ENCODE measurements around the gene GDF11. TPM values are rescaled to one million over a fixed set of nuclear protein-coding genes. Genes with fewer than 3 reads are reported as not detected.
A peak's percentile ranks its signal among the peaks of the same experiment; 100 is the strongest.

The GDF11 gene
- total RNA-seq, 8 experiments from 2014 or later = 3.6 to 35.9 (median 9.1) TPM

- 0 to 20% (median 0%) methylated on average over 2 to 8 of the region's 14 CpGs for WGBS, 10 experiments
- in situ Hi-C loops (cut with MboI; ENCODE audit: low pct_unique_long_range_greater_than_20kb in 2 of 9, low sequenced_read_pairs in 9 of 9, unreplicated experiment in 9 of 9) = loop anchor here in 5 of 9 experiments (10.0 to 25.0 kb wide), 3 partner anchors 199 to 299 kb away; partner anchors contain the start of genes DGKA (in 3 of the 5), PYM1 (in 3 of the 5) and RPS26 (in 2 of the 5)
- Histone ChIP-seq H3K4me3 (peak overlapping the region; percentile 33 to 54 (median 37)), H3K4me1 (replicated peaks in 1 of 2) (peaks cover 6 to 19% of the 10 kb centered on the region in 2 donors), H3K27ac (peak overlapping the region; percentile 76 to 84)
- ATAC-seq (replicated peaks in 6 of 8) = peak; percentile 34 to 82 (median 76)
Observed at GRCh38 chr12:55738123-55739024, 4.5 kb upstream of the GDF11 start.

GRCh38 chr12:55739025-55739378, 3.9 kb upstream of the GDF11 start:
- H3K4me3 ChIP-seq = peak overlapping the region; percentile 33 to 54 (median 37)
- in situ Hi-C loops (cut with MboI; ENCODE audit: low pct_unique_long_range_greater_than_20kb in 2 of 9, low sequenced_read_pairs in 9 of 9, unreplicated experiment in 9 of 9) = loop anchor here in 5 of 9 experiments (10.0 to 25.0 kb wide), 3 partner anchors 198 to 298 kb away; partner anchors contain the start of genes DGKA (in 3 of the 5), PYM1 (in 3 of the 5) and RPS26 (in 2 of the 5)

GRCh38 chr12:55741931-55742680, 816 bp upstream of the GDF11 start:
- WGBS, 10 experiments = 0 to 40% (median 20%) methylated on average over 1 of the region's 3 CpGs; no CpG with 5 or more reads in 5 of the 10 experiments
- in situ Hi-C loops (cut with MboI; ENCODE audit: low pct_unique_long_range_greater_than_20kb in 2 of 9, low sequenced_read_pairs in 9 of 9, unreplicated experiment in 9 of 9) = loop anchor here in 4 of 9 experiments (10.0 to 25.0 kb wide), 3 partner anchors 53 to 295 kb away; partner anchors contain the start of genes DGKA (in 3 of the 4), PYM1 (in 3 of the 4) and RPS26 (in 2 of the 4)
- peak overlapping the region; percentile 86 to 96 for H3K27ac ChIP-seq
- H3K4me1 ChIP-seq (replicated peaks in 1 of 2) = peaks cover 16 to 36% of the 10 kb centered on the region in 2 donors
- no peak for ATAC-seq (replicated peaks in 6 of 8)
- H3K4me3 ChIP-seq = peak overlapping the region; percentile 53 to 93 (median 65)

More at GRCh38 chr12:55739025-55739378, 3.9 kb upstream of the GDF11 start:
- no peak for ATAC-seq (replicated peaks in 6 of 8)
- WGBS, 10 experiments = 80 to 100% (median 100%) methylated on average over 1 to 2 of the region's 2 CpGs; no CpG with 5 or more reads in 3 of the 10 experiments
- H3K27ac ChIP-seq = no peak overlapping the region
- H3K4me1 ChIP-seq (replicated peaks in 1 of 2) = peaks cover 6 to 19% of the 10 kb centered on the region in 2 donors

- in situ Hi-C loops (cut with MboI; ENCODE audit: low pct_unique_long_range_greater_than_20kb in 2 of 9, low sequenced_read_pairs in 9 of 9, unreplicated experiment in 9 of 9) = loop anchor here in 4 of 9 experiments (10.0 to 25.0 kb wide), 3 partner anchors 51 to 294 kb away; partner anchors contain the start of genes DGKA (in 3 of the 4), PYM1 (in 3 of the 4) and RPS26 (in 2 of the 4)
- 0% methylated on average over 7 of the region's 73 CpGs; no CpG with 5 or more reads in 9 of the 10 experiments for WGBS, 10 experiments
- peak overlapping the region; percentile 53 to 93 (median 65) for H3K4me3 ChIP-seq
Observed at GRCh38 chr12:55743406-55744339, 751 bp downstream of the GDF11 start.

GRCh38 chr12:55744340-55745030, 1.6 kb downstream of the GDF11 start:
- in situ Hi-C loops (cut with MboI; ENCODE audit: low pct_unique_long_range_greater_than_20kb in 2 of 9, low sequenced_read_pairs in 9 of 9, unreplicated experiment in 9 of 9) = loop anchor here in 4 of 9 experiments (10.0 to 25.0 kb wide), 3 partner anchors 50 to 293 kb away; partner anchors contain the start of genes DGKA (in 3 of the 4), PYM1 (in 3 of the 4) and RPS26 (in 2 of the 4)
- WGBS, 10 experiments = 0 to 5% (median 0%) methylated on average over 1 to 7 of the region's 11 CpGs; no CpG with 5 or more reads in 5 of the 10 experiments
- Histone ChIP-seq H3K27ac (peak overlapping the region; percentile 4 to 86), H3K4me3 (peak overlapping the region; percentile 53 to 93 (median 65)), H3K4me1 (replicated peaks in 1 of 2) (peaks cover 26 to 33% of the 10 kb centered on the region in 2 donors)
- ATAC-seq (replicated peaks in 6 of 8) = no peak

More at GRCh38 chr12:55743406-55744339, 751 bp downstream of the GDF11 start:
- Histone ChIP-seq H3K4me1 (replicated peaks in 1 of 2) (peaks cover 26 to 33% of the 10 kb centered on the region in 2 donors), H3K27ac (peak overlapping the region; percentile 86 to 96)
- peak; percentile 34 to 60 (median 46) for ATAC-seq (replicated peaks in 6 of 8)

- in situ Hi-C loops (cut with MboI; ENCODE audit: low pct_unique_long_range_greater_than_20kb in 2 of 9, low sequenced_read_pairs in 9 of 9, unreplicated experiment in 9 of 9) = loop anchor here in 4 of 9 experiments (10.0 to 25.0 kb wide), 3 partner anchors 49 to 292 kb away; partner anchors contain the start of genes DGKA (in 3 of the 4), PYM1 (in 3 of the 4) and RPS26 (in 2 of the 4)
Observed at GRCh38 chr12:55745361-55746173, 2.6 kb downstream of the GDF11 start.

GRCh38 chr12:55746174-55746912, 3.4 kb downstream of the GDF11 start:
- in situ Hi-C loops (cut with MboI; ENCODE audit: low pct_unique_long_range_greater_than_20kb in 2 of 9, low sequenced_read_pairs in 9 of 9, unreplicated experiment in 9 of 9) = loop anchor here in 4 of 9 experiments (10.0 to 25.0 kb wide), 3 partner anchors 48 to 291 kb away; partner anchors contain the start of genes DGKA (in 3 of the 4), PYM1 (in 3 of the 4) and RPS26 (in 2 of the 4)
- peak overlapping the region; percentile 62 to 75 for H3K27ac ChIP-seq
- peaks cover 26 to 33% of the 10 kb centered on the region in 2 donors for H3K4me1 ChIP-seq (replicated peaks in 1 of 2)
- ATAC-seq (replicated peaks in 6 of 8) = no peak
- WGBS, 10 experiments = 0 to 80% (median 38%) methylated on average over 1 to 3 of the region's 3 CpGs; no CpG with 5 or more reads in 1 of the 10 experiments
- peak overlapping the region; percentile 34 to 93 (median 64) for H3K4me3 ChIP-seq

More at GRCh38 chr12:55745361-55746173, 2.6 kb downstream of the GDF11 start:
- H3K4me1 ChIP-seq (replicated peaks in 1 of 2) = peaks cover 26 to 33% of the 10 kb centered on the region in 2 donors
- ATAC-seq (replicated peaks in 6 of 8) = peak in 5 of 8 experiments; percentile 26 to 64 (median 59)
- peak overlapping the region; percentile 34 to 93 (median 64) for H3K4me3 ChIP-seq
- 0 to 35% (median 8%) methylated on average over 2 to 5 of the region's 13 CpGs; no CpG with 5 or more reads in 5 of the 10 experiments for WGBS, 10 experiments
- peak overlapping the region; percentile 62 to 75 for H3K27ac ChIP-seq

GRCh38 chr12:55746913-55747231, 4.0 kb downstream of the GDF11 start:
- no peak overlapping the region for H3K4me3 ChIP-seq
- H3K27ac ChIP-seq = no peak overlapping the region
- peaks cover 23 to 28% of the 10 kb centered on the region in 2 donors for H3K4me1 ChIP-seq (replicated peaks in 1 of 2)
- no peak for ATAC-seq (replicated peaks in 6 of 8)
- in situ Hi-C loops (cut with MboI; ENCODE audit: low pct_unique_long_range_greater_than_20kb in 2 of 9, low sequenced_read_pairs in 9 of 9, unreplicated experiment in 9 of 9) = loop anchor here in 4 of 9 experiments (10.0 to 25.0 kb wide), 3 partner anchors 48 to 290 kb away; partner anchors contain the start of genes DGKA (in 3 of the 4), PYM1 (in 3 of the 4) and RPS26 (in 2 of the 4)

- Histone ChIP-seq H3K4me3 (no peak overlapping the region), H3K27ac (no peak overlapping the region), H3K4me1 (replicated peaks in 1 of 2) (peaks cover 19 to 26% of the 10 kb centered on the region in 2 donors)
- ATAC-seq (replicated peaks in 6 of 8) = no peak
- in situ Hi-C loops (cut with MboI; ENCODE audit: low pct_unique_long_range_greater_than_20kb in 2 of 9, low sequenced_read_pairs in 9 of 9, unreplicated experiment in 9 of 9) = loop anchor here in 4 of 9 experiments (10.0 to 25.0 kb wide), 3 partner anchors 46 to 289 kb away; partner anchors contain the start of genes DGKA (in 3 of the 4), PYM1 (in 3 of the 4) and RPS26 (in 2 of the 4)
- WGBS, 10 experiments = 79 to 100% (median 95%) methylated on average over 1 to 6 of the region's 18 CpGs; no CpG with 5 or more reads in 5 of the 10 experiments
Observed at GRCh38 chr12:55748230-55748993, 5.5 kb downstream of the GDF11 start.
